ENCODE data around the gene FRYL.

DNA sequence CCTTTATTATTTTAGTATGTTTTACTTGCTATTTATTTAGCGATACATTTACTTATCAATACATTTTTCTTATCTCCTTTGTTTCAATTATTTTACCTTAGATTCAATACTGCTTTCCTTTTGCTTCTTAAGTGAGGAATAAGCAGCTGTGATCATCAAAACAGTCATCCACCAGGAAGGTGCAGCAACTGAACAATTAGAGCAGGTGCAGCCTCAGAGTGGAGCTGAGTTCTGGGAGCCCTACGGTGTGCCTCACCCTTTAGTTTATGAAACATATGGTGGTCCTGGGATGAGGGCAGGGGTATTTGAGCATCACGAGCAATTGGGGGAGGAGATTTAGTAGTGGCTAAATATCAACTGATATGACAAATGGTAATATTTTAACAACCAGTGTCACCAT is 111.0 kb downstream of the FRYL start:
- TF ChIP-seq, protein P1, sequence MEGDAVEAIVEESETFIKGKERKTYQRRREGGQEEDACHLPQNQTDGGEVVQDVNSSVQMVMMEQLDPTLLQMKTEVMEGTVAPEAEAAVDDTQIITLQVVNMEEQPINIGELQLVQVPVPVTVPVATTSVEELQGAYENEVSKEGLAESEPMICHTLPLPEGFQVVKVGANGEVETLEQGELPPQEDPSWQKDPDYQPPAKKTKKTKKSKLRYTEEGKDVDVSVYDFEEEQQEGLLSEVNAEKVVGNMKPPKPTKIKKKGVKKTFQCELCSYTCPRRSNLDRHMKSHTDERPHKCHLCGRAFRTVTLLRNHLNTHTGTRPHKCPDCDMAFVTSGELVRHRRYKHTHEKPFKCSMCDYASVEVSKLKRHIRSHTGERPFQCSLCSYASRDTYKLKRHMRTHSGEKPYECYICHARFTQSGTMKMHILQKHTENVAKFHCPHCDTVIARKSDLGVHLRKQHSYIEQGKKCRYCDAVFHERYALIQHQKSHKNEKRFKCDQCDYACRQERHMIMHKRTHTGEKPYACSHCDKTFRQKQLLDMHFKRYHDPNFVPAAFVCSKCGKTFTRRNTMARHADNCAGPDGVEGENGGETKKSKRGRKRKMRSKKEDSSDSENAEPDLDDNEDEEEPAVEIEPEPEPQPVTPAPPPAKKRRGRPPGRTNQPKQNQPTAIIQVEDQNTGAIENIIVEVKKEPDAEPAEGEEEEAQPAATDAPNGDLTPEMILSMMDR (conservative IDR thresholded peaks at IDR 0.05; ENCODE audit: low read length): no peak
- TF ChIP-seq EZH2phosphoT487 (IDR thresholded peaks at IDR 0.05; ENCODE audit: borderline replicate concordance, low read depth, low read length): no peak

Measured in OCI-LY7 (cell line).